ENCODE results near the gene SMARCB1. TPM values are rescaled to one million over a fixed set of nuclear protein-coding genes. Genes with fewer than 3 reads are reported as not detected.
"Not testable (repeated sequence)": the region's sequence is repeated elsewhere in the genome, so short reads cannot be mapped to it uniquely, and the experiment has no call there.

The SMARCB1 gene
- polyA plus RNA-seq, 1 of the 3 experiments (the other 2 are of a cell fraction), result 215 TPM

- TF ChIP-seq EP300 (IDR thresholded peaks at IDR 0.05; ENCODE audit: borderline replicate concordance in 1 of 2, low read depth in 1 of 2, low read length in 1 of 2) (no peak), RXRA (IDR thresholded peaks at IDR 0.05; ENCODE audit: borderline replicate concordance, low read depth) (no peak), GABPA (IDR thresholded peaks at IDR 0.05; ENCODE audit: low read depth) (no peak), SIN3A (IDR thresholded peaks at IDR 0.05; ENCODE audit: borderline replicate concordance, low read depth, low read length) (no peak), ZBTB33 (IDR thresholded peaks at IDR 0.05; ENCODE audit: borderline replicate concordance, low read depth) (no peak), RCOR1 (IDR thresholded peaks at IDR 0.05; ENCODE audit: low read length) (no peak), PBX3 (IDR thresholded peaks at IDR 0.05) (no peak), JUND (IDR thresholded peaks at IDR 0.05) (no peak), GATA2 (CRISPR knock-in tag; IDR thresholded peaks at IDR 0.05) (no peak), NFIC (IDR thresholded peaks at IDR 0.05; ENCODE audit: borderline replicate concordance) (no peak), ELF1 (IDR thresholded peaks at IDR 0.05) (no peak), REST (IDR thresholded peaks at IDR 0.05; ENCODE audit: low read depth, low read length) (no peak), MXI1 (IDR thresholded peaks at IDR 0.05; ENCODE audit: low read depth, low read length) (no peak), MAX (IDR thresholded peaks at IDR 0.05; ENCODE audit: low read depth) (no peak), CTCF (IDR thresholded peaks at IDR 0.05) (no peak), CHD2 (IDR thresholded peaks at IDR 0.05; ENCODE audit: low read length, partially characterized antibody) (no peak), YY1 (IDR thresholded peaks at IDR 0.05; ENCODE audit: low read depth) (no peak)
- Histone ChIP-seq H3K4me2 (no peak overlapping the region), H4K20me1 (ENCODE audit: insufficient read depth) (no peaks in the 10 kb centered on the region), H3K9ac (no peak overlapping the region), H3K27ac (ENCODE audit: low read depth in 2 of 2, low read length in 1 of 2) (no peak overlapping the region), H3K4me3 (ENCODE audit: low read depth in 2 of 2, low read length in 1 of 2) (no peak overlapping the region), H3K9me3 (no peaks in the 10 kb centered on the region), H3K36me3 (replicated peaks in 1 of 2; ENCODE audit: control insufficient read depth in 1 of 2, insufficient read depth in 2 of 2, low read length in 1 of 2) (no peaks in the 10 kb centered on the region), H3K79me2 (ENCODE audit: insufficient read depth) (no peaks in the 10 kb centered on the region), H3K4me1 (ENCODE audit: control insufficient read depth in 1 of 2, insufficient read depth in 2 of 2, low read depth in 1 of 2, low read length in 1 of 2) (peaks cover 0 to 22% of the 10 kb centered on the region in 2 experiments; a peak in 2 of 4 replicates), H3K27me3 (ENCODE audit: insufficient read depth) (no peaks in the 10 kb centered on the region), H2AFZ (ENCODE audit: low read depth) (no peak overlapping the region), H3K9me2 (no peaks in the 10 kb centered on the region), H3F3A (replicated peaks; ENCODE audit: insufficient read depth) (peaks cover 6% of the 10 kb centered on the region)
- no peak for DNase-seq
- CTCF ChIA-PET, result interaction anchor here (0.8 to 3.2 kb wide), 9 partner anchors 10 to 337 kb away, joined by 3 to 35 read pairs (median 5); partner anchors contain the start of genes CHCHD10 and MIF
- POLR2A ChIA-PET, result interaction anchor here (0.7 kb wide), 1 partner anchor 733 kb away, joined by 4 read pairs; no protein-coding TSS in a partner anchor
- WGBS (ENCODE audit: low lambda C conversion rate), result 100% methylated on average over 4 of the region's 4 CpGs
Observed at GRCh38 chr22:23859201-23859600, 72.4 kb downstream of the SMARCB1 start.

- POLR2A ChIA-PET; H3K9me2 ChIP-seq; H3F3A ChIP-seq (replicated peaks; ENCODE audit: insufficient read depth); H4K20me1 ChIP-seq (ENCODE audit: insufficient read depth); H3K27me3 ChIP-seq (ENCODE audit: insufficient read depth); H3K27ac ChIP-seq (ENCODE audit: low read depth in 2 of 2, low read length in 1 of 2); H3K79me2 ChIP-seq (ENCODE audit: insufficient read depth); H3K9ac ChIP-seq; H3K36me3 ChIP-seq (replicated peaks in 1 of 2; ENCODE audit: control insufficient read depth in 1 of 2, insufficient read depth in 2 of 2, low read length in 1 of 2); H3K9me3 ChIP-seq; H2AFZ ChIP-seq (ENCODE audit: low read depth); DNase-seq; H3K4me2 ChIP-seq; H3K4me3 ChIP-seq (ENCODE audit: low read depth in 2 of 2, low read length in 1 of 2): not testable (repeated sequence)
- CTCF ChIA-PET, result interaction anchor here (0.8 to 4.3 kb wide), 4 partner anchors 10 to 338 kb away, joined by 3 to 27 read pairs (median 4); no protein-coding TSS in a partner anchor
- peaks cover 0 to 22% of the 10 kb centered on the region in 2 experiments; a peak in 2 of 4 replicates for H3K4me1 ChIP-seq (ENCODE audit: control insufficient read depth in 1 of 2, insufficient read depth in 2 of 2, low read depth in 1 of 2, low read length in 1 of 2)
- WGBS (ENCODE audit: low lambda C conversion rate), result 87% methylated on average over 8 of the region's 8 CpGs
Observed at GRCh38 chr22:23860187-23860586, 73.4 kb downstream of the SMARCB1 start.

All from SK-N-SH (cell line).